Endothelial cell of umbilical vein (primary cell): ENCODE results near the gene FBLN2. TPM values are rescaled to one million over a fixed set of nuclear protein-coding genes. Genes with fewer than 3 reads are reported as not detected.

Experiments used
- BruUV-seq: library from RNA; stranded (reverse); fragments of 400-500 nt; replicated peaks from 2 replicates; lab custom pipeline; 2021; lab: Mats Ljungman, UMichigan
- CTCF ChIA-PET: fragments of 300-600, 350-600 bp; sonication (Branson Sonifier 250); formaldehyde crosslinking; loops from one replicate; lab custom pipeline; 2021; ENCODE audit warnings: antibody characterized with exemption, inconsistent platforms; lab: Charles Lee
- POLR2A ChIA-PET: fragments of 300-600, 350-600 bp; sonication (Branson Sonifier 250); formaldehyde crosslinking; loops from one replicate; lab custom pipeline; 2021; ENCODE audit warnings: antibody characterized with exemption, inconsistent platforms; lab: Charles Lee
- DNase-seq: peaks from one replicate; pipeline ENCODE4 v3.0.0-alpha.2; 2011; ENCODE audit warnings: low read depth, low spot score
- FAIRE-seq: peaks from 2 replicates; lab custom pipeline; 2011; peaks lifted over from hg19 to GRCh38; lab: Jason Lieb, UNC
- H2AFZ ChIP-seq: 2 replicates; pipeline ENCODE4 v1.6.0; 2012; ENCODE audit warnings: low read depth, low read length, control low read depth, inconsistent platforms
- H3K27ac ChIP-seq: 2 replicates; pipeline ENCODE4 v1.5.1; 2011; ENCODE audit warnings: low read depth, mild to moderate bottlenecking, control low read depth, low read length, moderate library complexity; ENCODE audit not compliant: insufficient read depth
- H3K27me3 ChIP-seq, 2 experiments: 2 replicates each; pipeline versions ENCODE4 v1.6.0 to v1.6.1; 2011; ENCODE audit warnings: low read length in 2 of 2, mixed read lengths in 1 of 2; ENCODE audit not compliant: control insufficient read depth in 2 of 2, insufficient read depth in 2 of 2
- H3K36me3 ChIP-seq, 2 experiments: 2 replicates in 1 of 2; 3 replicates in 1 of 2; pipeline ENCODE4 v1.5.1; 2011; ENCODE audit warnings: low read length in 2 of 2, mild to moderate bottlenecking in 1 of 2, moderate library complexity in 1 of 2; ENCODE audit not compliant: control insufficient read depth in 2 of 2, insufficient read depth in 2 of 2; ENCODE audit errors: extremely low read depth in 1 of 2
- H3K4me1 ChIP-seq: 3 replicates; pipeline ENCODE4 v1.5.1; 2011; ENCODE audit warnings: mild to moderate bottlenecking, low read length; ENCODE audit not compliant: control insufficient read depth, insufficient read depth; ENCODE audit errors: extremely low read depth
- H3K4me2 ChIP-seq: 2 replicates; pipeline ENCODE4 v1.6.1; 2011; ENCODE audit warnings: low read length, control low read depth, mixed read lengths; ENCODE audit not compliant: insufficient read depth
- H3K4me3 ChIP-seq, 3 experiments: fragments of 200-600 bp in 1 of 3; sonication (generic), shearing (Covaris generic) in 1 of 3; replicated peaks in 1 of 3; 2 replicates each; pipeline ENCODE4 v1.5.1; 2011 to 2016; ENCODE audit warnings: control low read depth in 3 of 3, low read length in 3 of 3, mild to moderate bottlenecking in 2 of 3, inconsistent platforms in 1 of 3, low read depth in 1 of 3, moderate library complexity in 1 of 3; ENCODE audit not compliant: insufficient read depth in 1 of 3
- H3K79me2 ChIP-seq: 2 replicates; pipeline ENCODE4 v1.6.0; 2012; ENCODE audit warnings: low read length, inconsistent platforms; ENCODE audit not compliant: control insufficient read depth, insufficient read depth
- H3K9ac ChIP-seq: replicated peaks from 2 replicates; pipeline ENCODE3; 2011; ENCODE audit warnings: low read length, control low read depth; ENCODE audit not compliant: insufficient read depth; ENCODE audit errors: extremely low read depth
- H3K9me1 ChIP-seq: replicated peaks from 3 replicates; pipeline ENCODE4 v1.6.0; 2011; ENCODE audit warnings: mild to moderate bottlenecking, low read length; ENCODE audit not compliant: control insufficient read depth, insufficient read depth; ENCODE audit errors: extremely low read depth
- H3K9me3 ChIP-seq: replicated peaks from 2 replicates; pipeline ENCODE4 v1.5.1; 2012; ENCODE audit warnings: low read length, inconsistent platforms; ENCODE audit not compliant: control insufficient read depth, insufficient read depth
- H4K20me1 ChIP-seq: replicated peaks from 2 replicates; pipeline ENCODE3; 2011; ENCODE audit warnings: mild to moderate bottlenecking, low read length; ENCODE audit not compliant: control insufficient read depth, insufficient read depth; ENCODE audit errors: extremely low read depth
- EZH2 ChIP-seq: IDR thresholded peaks from 2 replicates; pipeline ENCODE4 v1.6.1; 2012; ENCODE audit warnings: borderline replicate concordance, low read depth, mild to moderate bottlenecking, moderate library complexity, low read length, inconsistent platforms; ENCODE audit not compliant: severe bottlenecking
- FOS ChIP-seq: IDR thresholded peaks from 2 replicates; pipeline ENCODE4 v1.6.1; 2011; ENCODE audit warnings: mild to moderate bottlenecking, low read length, moderate library complexity, borderline replicate concordance; ENCODE audit not compliant: insufficient read depth
- GATA2 ChIP-seq: IDR thresholded peaks from 2 replicates; pipeline ENCODE4 v1.7.0; 2011; ENCODE audit warnings: low read depth, mild to moderate bottlenecking, moderate library complexity, mixed read lengths, low read length; ENCODE audit not compliant: insufficient read length, insufficient read depth
- JUN ChIP-seq: IDR thresholded peaks from 2 replicates; pipeline ENCODE4 v1.6.1; 2011; ENCODE audit warnings: borderline replicate concordance, low read depth; ENCODE audit not compliant: insufficient read length, insufficient read depth
- MYC ChIP-seq: IDR thresholded peaks from one replicate; pipeline ENCODE4 v1.6.1; 2011; ENCODE audit warnings: mild to moderate bottlenecking, low read depth, low read length
- POLR2A ChIP-seq: IDR thresholded peaks from 2 replicates; pipeline ENCODE4 v1.6.1; 2012; ENCODE audit warnings: low read depth, mild to moderate bottlenecking, control low read depth, low read length
- POLR2AphosphoS5 ChIP-seq: IDR thresholded peaks from 2 replicates; pipeline ENCODE4 v1.6.1; 2012; ENCODE audit warnings: low read depth, mild to moderate bottlenecking, control low read depth, low read length, moderate library complexity; ENCODE audit not compliant: insufficient read depth
- dilution Hi-C: fragments of 300-500 bp; cut with MboI; formaldehyde crosslinking; loops from one replicate; pipeline ENCODE4 v1.15.0; 2019; ENCODE audit warnings: low sequenced_read_pairs; ENCODE audit not compliant: extremely low pct_ligation_motif_present
- intact Hi-C: fragments of 100-400 bp; cut with micrococcal nuclease; formaldehyde crosslinking; loops from one replicate; pipeline ENCODE4 v1.10.0; 2022
- polyA plus RNA-seq, 4 experiments: library from polyadenylated mRNA; depleted of rRNA in 3 of 4; stranded (reverse) in 3 of 4; unstranded in 1 of 4; fragments of >200 nt; gene quantifications; 2 replicates each; pipeline versions ENCODE4 v1.2.1 to v1.2.3, GENCODE V29; 2011 to 2012; ENCODE audit warnings: missing spikeins in 1 of 4
- total RNA-seq: library from RNA; stranded (reverse); gene quantifications from 2 replicates; pipeline ENCODE4 v1.2.3, GENCODE V29; 2021
- TF ChIP-seq, protein P1 (sequence below): IDR thresholded peaks from 2 replicates; pipeline ENCODE4 v1.6.1; 2011; ENCODE audit not compliant: insufficient read depth, insufficient read length
- TF ChIP-seq, protein P2 (sequence below), 2 donors: IDR thresholded peaks; 1 replicate in 1 of 2; 2 replicates in 1 of 2; pipeline ENCODE4 v1.5.1; 2011; ENCODE audit warnings: low read length in 2 of 2, mild to moderate bottlenecking in 2 of 2, moderate library complexity in 2 of 2, control low read depth in 1 of 2, inconsistent platforms in 1 of 2, low read depth in 1 of 2; ENCODE audit not compliant: insufficient read depth in 1 of 2; ENCODE audit errors: extremely low read depth in 1 of 2

Gene FBLN2
- total and polyA plus RNA-seq, 2 donors (not counting 3 experiments of a cell fraction or from before 2014, with no cell fraction given) = 1.4 to 1.9 TPM

DNA sequence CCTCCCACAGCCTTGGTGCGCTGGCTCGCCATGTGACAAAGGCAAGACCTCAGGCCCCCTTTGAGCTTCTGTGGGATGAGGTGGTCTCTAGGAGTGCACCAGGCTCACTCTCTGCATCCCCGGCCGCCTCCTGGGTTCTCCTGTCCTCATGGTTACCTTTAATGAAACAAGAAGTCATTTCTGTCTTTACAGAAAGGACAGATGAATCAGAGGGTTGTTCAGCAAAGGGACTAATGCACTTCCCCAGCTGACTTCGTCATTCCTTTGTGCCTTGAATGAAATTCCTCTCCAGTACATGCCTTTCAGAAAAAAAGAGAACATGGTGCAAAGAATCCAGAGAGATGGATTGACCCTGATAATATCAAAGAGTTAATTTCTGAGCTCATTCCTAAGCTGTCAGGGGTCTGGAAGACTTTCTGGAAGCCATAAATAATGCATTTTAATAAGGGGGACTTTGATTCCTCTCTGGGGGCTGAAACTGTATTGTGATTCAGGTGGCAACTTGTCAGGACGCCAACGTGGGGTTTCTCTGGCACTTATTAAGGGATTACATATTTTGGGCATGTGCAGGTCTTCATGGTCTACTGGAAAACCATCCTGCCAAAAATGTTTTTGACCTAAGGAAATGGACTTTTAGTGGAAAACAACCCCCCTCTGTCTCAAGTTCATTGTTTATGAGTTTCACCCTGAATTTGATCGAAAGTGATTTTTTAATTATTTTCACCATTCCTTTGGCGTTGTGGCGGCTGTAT lies 122.7 kb downstream of the FBLN2 start:
- DNase-seq = no peak
- Histone ChIP-seq H3K4me1 (no peaks in the 10 kb centered on the region), H3K4me3 (no peak overlapping the region), H3K4me2 (no peak overlapping the region), H3K9ac (no peak overlapping the region), H3K27me3 (no peaks in the 10 kb centered on the region), H3K27ac (no peak overlapping the region), H2AFZ (no peak overlapping the region), H3K36me3 (no peaks in the 10 kb centered on the region), H3K9me3 (no peaks in the 10 kb centered on the region), H3K9me1 (no peaks in the 10 kb centered on the region), H4K20me1 (no peaks in the 10 kb centered on the region), H3K79me2 (no peaks in the 10 kb centered on the region)
- CTCF ChIA-PET = no interaction called here
- dilution Hi-C loops (no loop called here), intact Hi-C loops (no loop called here)
- BruUV-seq = no TSS peak
- TF ChIP-seq POLR2A (no peak), JUN (no peak), MYC (no peak)
- TF ChIP-seq, protein P1, sequence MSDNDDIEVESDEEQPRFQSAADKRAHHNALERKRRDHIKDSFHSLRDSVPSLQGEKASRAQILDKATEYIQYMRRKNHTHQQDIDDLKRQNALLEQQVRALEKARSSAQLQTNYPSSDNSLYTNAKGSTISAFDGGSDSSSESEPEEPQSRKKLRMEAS = no peak
- FAIRE-seq = no peak
- POLR2A ChIA-PET = no interaction called here

DNA sequence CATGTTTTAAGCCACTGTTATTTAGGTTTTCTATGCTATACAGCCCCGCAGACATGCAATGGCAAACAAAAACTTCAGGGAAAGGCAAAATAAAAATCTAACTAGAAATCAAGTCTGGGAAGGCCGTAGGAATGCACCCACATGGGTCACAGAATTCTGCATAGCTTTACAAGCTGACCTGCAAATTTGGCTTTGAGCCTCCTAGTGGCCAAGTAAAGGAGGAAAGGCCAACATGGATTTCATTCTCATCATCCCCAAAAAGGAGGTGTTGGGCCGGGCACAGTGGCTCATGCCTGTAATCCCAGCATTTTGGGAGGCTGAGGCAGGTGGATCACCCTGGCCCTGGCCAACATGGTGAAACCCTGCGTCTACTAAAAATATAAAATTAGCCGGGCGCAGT lies 124.3 kb downstream of the FBLN2 start:
- POLR2A ChIA-PET = no interaction called here
- Histone ChIP-seq H3K9ac (no peak overlapping the region), H3K79me2 (no peaks in the 10 kb centered on the region), H3K4me3 (no peak overlapping the region), H3K9me1 (no peaks in the 10 kb centered on the region), H3K36me3 (no peaks in the 10 kb centered on the region), H3K9me3 (no peaks in the 10 kb centered on the region), H3K27ac (no peak overlapping the region), H4K20me1 (no peaks in the 10 kb centered on the region), H3K27me3 (no peaks in the 10 kb centered on the region), H3K4me1 (no peaks in the 10 kb centered on the region), H3K4me2 (no peak overlapping the region), H2AFZ (no peak overlapping the region)
- no TSS peak for BruUV-seq
- no peak for DNase-seq
- no peak for FAIRE-seq
- intact Hi-C loops = no loop called here
- CTCF ChIA-PET = no interaction called here
- dilution Hi-C loops = no loop called here
- TF ChIP-seq, protein P1 = no peak
- TF ChIP-seq EZH2 (no peak), FOS (no peak), POLR2AphosphoS5 (no peak), JUN (no peak), MYC (no peak), POLR2A (no peak), GATA2 (no peak)
- TF ChIP-seq, protein P2, sequence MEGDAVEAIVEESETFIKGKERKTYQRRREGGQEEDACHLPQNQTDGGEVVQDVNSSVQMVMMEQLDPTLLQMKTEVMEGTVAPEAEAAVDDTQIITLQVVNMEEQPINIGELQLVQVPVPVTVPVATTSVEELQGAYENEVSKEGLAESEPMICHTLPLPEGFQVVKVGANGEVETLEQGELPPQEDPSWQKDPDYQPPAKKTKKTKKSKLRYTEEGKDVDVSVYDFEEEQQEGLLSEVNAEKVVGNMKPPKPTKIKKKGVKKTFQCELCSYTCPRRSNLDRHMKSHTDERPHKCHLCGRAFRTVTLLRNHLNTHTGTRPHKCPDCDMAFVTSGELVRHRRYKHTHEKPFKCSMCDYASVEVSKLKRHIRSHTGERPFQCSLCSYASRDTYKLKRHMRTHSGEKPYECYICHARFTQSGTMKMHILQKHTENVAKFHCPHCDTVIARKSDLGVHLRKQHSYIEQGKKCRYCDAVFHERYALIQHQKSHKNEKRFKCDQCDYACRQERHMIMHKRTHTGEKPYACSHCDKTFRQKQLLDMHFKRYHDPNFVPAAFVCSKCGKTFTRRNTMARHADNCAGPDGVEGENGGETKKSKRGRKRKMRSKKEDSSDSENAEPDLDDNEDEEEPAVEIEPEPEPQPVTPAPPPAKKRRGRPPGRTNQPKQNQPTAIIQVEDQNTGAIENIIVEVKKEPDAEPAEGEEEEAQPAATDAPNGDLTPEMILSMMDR (IDR thresholded peaks at IDR 0.05; ENCODE audit: extremely low read depth in 1 of 2, insufficient read depth in 1 of 2, low read depth in 1 of 2, low read length in 2 of 2) = no peak
